GM19240 (cell line): ENCODE data around the gene DLG4.

Experiments
- DNase-seq: peaks from one replicate; pipeline ENCODE4 v3.0.0; 2011; ENCODE audit warnings: low spot score; ENCODE audit not compliant: insufficient read length

Gene DLG4

DNA sequence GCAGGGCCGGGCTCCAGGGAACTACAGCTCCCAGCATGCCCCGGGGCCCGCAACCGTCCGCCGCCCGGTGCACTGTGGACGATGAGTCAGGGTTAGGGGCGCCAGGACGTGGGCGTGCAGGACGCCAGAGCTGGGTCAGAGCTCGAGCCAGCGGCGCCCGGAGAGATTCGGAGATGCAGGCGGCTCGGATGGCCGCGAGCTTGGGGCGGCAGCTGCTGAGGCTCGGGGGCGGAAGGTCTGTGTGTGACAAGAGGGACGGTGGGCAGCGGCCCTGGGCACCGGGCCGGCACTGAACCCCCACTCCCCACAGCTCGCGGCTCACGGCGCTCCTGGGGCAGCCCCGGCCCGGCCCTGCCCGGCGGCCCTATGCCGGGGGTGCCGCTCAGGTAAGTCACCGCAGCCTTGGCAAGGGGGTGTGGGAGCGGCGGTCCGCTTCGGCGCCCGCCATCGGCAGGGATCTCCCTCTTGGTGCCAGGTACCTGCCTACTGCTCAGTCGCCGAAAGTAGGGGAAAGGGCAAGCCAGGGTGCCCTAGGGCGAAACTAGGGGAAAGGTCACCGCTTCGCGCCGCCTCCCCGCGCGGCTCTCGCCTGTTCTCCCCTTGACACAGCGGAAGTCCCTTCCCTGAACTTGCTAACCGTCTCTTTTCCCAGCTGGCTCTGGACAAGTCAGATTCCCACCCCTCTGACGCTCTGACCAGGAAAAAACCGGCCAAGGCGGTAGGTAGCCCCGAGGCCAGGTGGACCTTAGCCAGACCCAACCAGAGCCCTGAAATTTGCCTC is at the start of gene DLG4, which contains the start of gene ACADVL:
DLG4 (minus strand) TSS at position 25 of the 781 bp plus-strand sequence.
ACADVL (plus strand) TSS at position 127 of the 781 bp plus-strand sequence; CDS start at position 174, 47 bp downstream.
- DNase-seq = peak; percentile 82

DNA sequence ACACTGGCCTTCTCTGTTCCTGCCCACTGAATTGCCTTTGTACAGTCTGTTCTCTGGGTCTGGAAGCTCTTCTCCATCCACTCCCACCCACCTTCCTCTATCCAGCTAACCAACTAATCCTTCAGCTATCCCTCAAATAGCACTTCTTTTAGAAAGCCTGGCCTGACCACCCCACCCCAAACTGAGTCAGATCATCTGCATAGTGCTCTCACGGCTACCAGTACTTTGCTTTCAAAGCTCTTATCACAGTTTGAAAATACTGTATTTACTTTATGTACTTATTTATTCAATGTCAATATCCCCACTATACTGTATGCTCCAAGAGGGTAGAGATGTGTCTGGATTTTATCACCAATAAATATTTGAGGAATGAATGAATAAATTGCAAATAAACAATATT is 47.1 kb upstream of the DLG4 start:
- no peak for DNase-seq

DNA sequence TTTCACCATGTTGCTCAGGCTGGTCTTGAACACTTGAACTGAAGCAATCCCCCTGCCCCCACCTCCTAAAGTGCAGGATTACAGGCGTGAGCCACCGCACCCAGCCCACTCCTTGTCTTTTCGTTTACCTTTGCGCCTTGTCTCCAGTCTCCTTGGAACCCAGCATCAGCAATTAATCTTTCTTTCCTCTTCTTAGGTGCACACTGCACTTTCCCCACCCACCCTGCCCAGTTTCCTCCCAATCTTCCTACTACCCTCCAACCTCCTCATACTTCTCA is 44.1 kb upstream of the DLG4 start:
- DNase-seq = no peak

- no peak for DNase-seq
These were observed 43.5 kb upstream of the DLG4 start for GRCh38 chr17:7262935-7263800.

DNA sequence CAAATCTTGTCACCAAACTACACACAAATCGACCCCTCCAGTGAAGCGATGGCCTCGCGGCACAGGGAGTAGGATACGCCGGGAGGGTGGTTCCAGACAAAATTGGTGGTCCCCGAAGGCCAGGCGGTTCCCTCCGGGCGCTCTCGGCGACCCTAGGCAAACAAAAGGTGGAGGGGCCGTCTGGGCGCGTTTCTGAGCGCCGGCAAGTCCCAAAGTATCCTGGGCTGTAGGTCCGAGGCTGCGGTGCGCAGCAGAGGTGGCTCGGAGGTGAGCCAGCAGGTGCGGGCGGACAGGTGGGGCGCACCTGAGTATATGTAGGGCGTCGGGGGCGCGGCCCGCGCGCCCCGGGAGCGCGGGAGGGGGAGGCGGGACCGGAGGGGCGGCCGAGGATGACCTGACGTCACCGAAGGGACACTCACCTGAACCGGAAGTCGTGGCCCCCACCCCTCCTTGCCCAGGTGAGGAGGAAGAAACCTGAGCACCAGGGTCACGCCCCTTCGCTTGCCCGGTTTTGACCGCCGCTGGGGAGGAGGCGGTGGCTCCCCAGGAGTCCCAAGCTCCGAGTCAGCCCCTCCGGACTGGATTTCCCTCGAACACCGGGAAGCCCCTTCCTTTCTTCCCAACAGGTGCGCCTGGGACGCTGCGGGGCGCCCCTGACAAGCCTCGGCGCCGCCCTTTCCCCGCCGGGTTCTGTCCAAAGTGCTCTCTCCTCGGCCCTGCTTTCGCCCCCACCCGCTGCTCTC is 42.7 kb upstream of the DLG4 start, which contains the start of gene CLDN7:
CLDN7 (minus strand) TSS at position 287 of the 743 bp plus-strand sequence. CDS start 435 bp downstream, outside the sequence.
- DNase-seq = no peak

- DNase-seq = no peak
These were observed 41.9 kb upstream of the DLG4 start for GRCh38 chr17:7261379-7262191.

GRCh38 chr17:7260651-7261378 is 41.2 kb upstream of the DLG4 start:
- DNase-seq = no peak

- DNase-seq = no peak
These were observed 40.5 kb upstream of the DLG4 start for GRCh38 chr17:7260151-7260550.

DNA sequence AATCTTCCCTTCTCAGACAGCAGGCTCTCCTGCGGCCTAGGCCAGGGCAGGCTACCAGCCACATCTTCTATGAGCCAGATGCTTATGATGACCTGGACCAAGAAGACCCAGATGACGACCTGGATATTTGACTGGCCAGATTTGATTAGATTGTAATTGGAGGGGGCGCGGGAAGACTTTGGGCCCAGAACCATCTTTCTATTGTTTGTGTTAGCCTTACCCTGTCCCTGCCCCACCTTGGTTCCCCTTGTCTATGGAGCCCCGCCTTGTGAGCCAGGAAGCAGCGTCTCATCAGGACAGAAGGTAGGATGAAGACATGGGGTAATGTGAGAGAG is 39.9 kb upstream of the DLG4 start:
- no peak for DNase-seq

DNA sequence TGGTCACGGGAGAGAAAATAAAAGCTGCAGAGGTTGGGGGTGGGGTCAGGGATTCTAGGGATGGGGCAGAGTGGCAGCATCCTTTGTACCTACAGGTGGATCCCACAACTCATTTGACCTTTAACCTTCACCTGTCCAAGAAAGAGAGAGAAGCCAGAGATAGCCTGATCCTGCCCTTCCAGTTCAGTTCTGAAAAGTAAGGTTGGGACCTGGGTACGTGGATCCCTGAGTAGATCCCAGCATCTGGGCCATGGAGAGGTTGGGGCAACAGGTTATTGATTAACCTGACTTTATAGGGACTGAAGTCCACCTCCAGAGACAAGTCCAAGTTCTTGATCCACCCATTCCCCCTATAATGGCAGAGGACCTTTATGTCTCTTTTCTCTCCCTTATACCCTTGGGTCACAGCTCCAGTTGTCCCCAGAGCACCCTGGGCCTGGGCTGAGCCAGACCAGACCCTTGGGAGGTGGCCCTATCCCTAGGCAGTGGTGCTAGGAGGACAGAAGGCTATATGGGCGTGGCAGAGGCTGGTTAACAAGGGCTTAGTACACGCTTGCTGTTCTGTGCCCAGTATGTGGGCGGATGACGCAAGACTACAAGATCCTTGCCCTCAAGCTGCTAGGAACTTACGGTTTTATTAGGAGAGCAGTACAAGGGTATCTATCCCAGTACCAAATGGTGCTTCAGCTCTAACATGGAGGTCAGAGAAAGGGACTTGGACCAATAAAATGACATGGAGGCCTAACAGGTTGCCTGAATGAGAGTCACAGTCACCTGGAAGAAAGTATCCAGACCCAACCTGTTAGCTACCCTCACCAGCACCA is 39.3 kb upstream of the DLG4 start:
- no peak for DNase-seq

GRCh38 chr17:7256766-7257456 is 37.3 kb upstream of the DLG4 start:
- no peak for DNase-seq

GRCh38 chr17:7254511-7254910 is 34.9 kb upstream of the DLG4 start:
- no peak for DNase-seq

DNA sequence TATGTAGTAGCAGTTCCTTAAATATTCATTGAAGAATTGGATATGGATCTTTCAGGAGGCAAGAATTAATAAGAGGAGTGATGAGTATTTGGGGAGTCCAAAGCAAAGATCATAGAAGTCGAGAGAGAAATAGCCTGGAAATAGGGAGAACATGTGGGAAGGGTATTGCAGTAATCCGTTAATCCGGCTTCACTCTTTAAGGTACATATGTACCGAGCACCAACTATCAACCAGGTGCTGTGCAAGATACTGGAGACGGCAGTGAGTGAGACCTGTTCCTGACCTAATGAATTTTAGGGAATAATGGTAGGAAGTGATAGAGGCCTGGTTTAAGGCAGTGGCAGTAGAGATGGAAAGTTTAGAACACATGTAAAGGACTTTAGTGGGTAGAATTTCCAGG is 33.4 kb upstream of the DLG4 start:
- no peak for DNase-seq

- DNase-seq = peak; percentile 88
These were observed 32.8 kb upstream of the DLG4 start, which contains the start of gene ELP5 for GRCh38 chr17:7252176-7253043. Gene ELP5, plus strand, starts transcription at chr17:7252215. Its CDS starts 336 bp downstream, at chr17:7252551.

GRCh38 chr17:7251661-7252175 is 32.1 kb upstream of the DLG4 start, which contains the start of gene CTDNEP1:
Gene CTDNEP1, minus strand, starts transcription at chr17:7251734. Its CDS starts 438 bp downstream, at chr17:7251296.
- peak; percentile 92 for DNase-seq

- no peak for DNase-seq
These were observed 31.3 kb upstream of the DLG4 start for GRCh38 chr17:7250695-7251627.
